ENCODE data around the gene APOL6.
"Not testable (repeated sequence)": the region's sequence is repeated elsewhere in the genome, so short reads cannot be mapped to it uniquely, and the experiment has no call there.

APOL6 gene

GRCh38 chr22:35681454-35682052 is 33.3 kb downstream of the APOL6 start:
- no peak for DNase-seq

- no peak for DNase-seq
Observed at GRCh38 chr22:35683560-35683959, 35.3 kb downstream of the APOL6 start.

- no peak for DNase-seq
Observed at GRCh38 chr22:35684270-35684700, 36.0 kb downstream of the APOL6 start.

DNA sequence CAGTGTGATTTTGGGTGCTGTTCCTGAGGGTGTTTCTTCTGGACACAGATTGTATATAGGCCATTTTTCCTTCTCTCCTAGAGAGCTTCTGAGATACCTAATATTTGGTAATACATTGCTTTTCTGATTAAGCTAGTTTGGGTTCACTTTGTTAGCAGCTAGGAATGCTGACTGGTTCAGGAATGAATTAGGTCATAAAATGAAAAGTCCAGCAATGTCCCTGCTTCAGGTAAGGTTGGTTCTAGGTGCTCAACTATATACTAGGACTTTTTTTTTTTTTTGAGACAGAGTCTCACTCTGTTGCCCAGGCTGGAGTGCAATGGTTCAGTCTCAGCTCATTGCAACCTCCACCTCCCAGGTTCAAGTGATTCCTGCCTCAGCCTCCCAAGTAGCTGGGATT is 36.5 kb downstream of the APOL6 start:
- DNase-seq = no peak

DNA sequence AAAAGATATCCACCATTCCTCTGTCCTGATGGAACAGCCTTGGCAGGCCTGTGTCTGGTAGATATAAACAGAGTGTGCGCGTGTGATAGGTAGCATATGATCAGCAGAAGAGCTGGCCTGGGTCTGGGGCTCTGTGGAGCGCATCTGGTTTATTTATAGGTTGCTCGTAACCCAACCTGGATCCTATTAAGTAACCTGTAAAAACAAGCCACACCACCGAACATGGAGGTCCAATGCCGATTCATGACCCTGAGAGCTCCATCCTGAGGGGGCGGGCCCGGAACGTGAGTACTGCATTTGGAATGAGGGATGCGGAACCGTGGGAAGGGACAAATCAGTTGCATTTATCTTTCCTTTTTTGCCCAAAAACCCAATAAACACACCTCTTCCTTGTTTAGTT is 37.5 kb downstream of the APOL6 start:
- no peak for DNase-seq

DNA sequence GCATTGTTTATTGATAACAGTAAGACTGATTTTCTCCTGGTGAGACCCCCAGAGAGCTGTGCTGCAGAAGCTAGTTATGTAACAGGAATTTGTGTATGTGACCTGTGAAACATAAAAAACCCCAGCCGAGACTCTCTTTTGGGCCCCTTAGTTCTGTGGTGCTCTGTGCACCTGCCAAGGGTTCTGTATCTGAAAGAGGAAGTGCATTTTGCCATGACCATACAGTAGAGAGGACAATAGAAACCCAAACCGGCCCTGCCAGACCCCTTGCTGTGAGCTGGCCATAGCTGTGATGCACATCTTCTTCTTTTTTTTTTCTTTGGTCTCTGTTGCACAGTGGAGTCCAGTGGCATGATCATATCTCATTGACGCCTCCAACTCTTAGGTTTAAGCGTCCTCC is 38.1 kb downstream of the APOL6 start:
- DNase-seq = no peak

GRCh38 chr22:35687461-35687860 is 39.2 kb downstream of the APOL6 start:
- no peak for DNase-seq

- no peak for DNase-seq
Observed at GRCh38 chr22:35688913-35689675, 40.8 kb downstream of the APOL6 start.

DNA sequence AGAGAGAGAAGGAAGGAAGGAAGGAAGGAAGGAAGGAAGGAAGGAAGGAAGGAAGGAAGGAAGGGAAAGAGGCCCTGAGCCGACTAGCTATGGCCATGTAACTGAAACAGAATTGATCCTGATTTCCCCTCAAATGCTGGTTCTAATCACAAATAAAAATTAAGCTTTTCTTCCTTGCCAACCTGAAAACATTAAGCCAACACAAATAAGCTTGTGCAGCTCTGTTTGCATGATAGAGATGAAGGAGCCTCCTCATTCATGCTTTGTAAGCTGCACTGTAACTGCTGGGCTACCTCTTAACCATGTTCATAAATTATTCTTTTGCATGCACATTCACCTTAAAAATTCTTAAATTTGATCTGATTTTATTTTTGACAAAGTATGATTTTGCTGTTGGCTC is 41.8 kb downstream of the APOL6 start:
- DNase-seq = no peak

- DNase-seq = no peak
Observed at GRCh38 chr22:35695202-35695601, 47.0 kb downstream of the APOL6 start.

DNA sequence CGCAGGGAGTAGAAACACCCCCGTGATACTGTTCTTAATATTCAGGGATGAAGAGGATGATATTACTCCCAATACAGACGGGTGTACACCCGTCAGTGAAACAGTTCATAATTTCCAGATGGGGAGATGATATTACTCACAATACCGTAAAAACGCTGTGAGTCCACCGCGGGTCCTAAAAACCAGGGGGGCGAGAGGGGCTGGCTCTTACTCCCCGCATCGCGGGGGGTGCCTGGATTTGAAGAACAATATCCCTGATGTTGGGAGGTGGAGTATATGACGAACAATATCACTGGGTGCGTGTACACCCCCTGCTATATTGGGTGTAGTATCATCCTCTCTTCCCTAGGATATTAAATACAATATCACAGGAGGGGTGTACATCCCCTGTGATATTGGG is 48.9 kb downstream of the APOL6 start:
- no peak for DNase-seq

DNA sequence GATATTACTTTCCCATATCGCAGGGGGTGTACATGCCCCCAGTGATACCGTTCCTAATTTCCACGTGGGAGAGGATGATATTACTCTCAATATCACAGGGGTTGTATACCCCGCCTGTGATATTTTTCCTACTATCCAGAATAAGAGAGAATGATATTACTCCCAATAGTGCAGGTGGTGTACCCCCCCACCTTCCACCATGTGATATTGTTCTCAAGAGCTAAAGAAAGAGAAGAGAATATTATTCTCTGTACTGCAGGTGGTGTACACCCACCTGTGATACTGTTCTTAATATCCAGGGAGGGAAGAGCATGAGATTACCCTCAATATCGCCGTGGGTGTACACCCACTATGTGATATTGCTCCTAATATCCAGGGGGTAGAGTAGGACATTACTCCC is 51.6 kb downstream of the APOL6 start:
- not testable (repeated sequence) for DNase-seq

DNA sequence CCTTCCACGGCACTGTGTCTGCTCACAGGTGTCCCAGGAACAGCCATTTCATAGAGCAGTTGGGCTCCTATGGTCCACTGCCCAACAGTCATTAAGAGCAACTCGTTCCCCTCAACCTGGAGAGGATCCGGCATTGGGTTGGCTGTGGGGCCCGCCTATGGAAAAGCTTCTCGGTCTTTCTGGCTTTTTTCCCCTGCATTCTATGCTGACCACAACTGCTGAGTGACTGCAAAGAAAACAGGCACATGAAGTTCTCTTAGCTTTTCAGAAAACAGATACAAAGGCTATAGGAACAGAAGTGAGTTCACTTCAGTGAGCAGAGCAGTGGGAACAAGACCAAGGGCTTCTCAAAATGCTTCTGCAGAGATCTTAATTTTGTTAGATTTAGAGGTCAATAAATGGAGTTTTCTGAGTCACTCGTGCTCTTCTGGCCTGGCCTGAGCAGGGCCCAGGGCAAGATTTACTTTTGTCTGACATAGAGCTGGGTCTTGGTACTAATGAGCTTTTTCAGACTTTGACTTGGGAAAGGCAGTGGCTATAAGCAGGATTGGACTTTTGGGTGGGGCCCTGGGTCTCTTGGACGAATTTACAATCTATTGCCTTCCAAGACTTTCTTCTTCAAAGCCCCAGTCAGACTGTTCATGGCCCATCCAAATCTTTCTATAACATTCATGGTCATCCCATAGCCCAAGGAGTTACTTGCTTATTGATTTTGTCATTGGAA is 55.8 kb downstream of the APOL6 start:
- no peak for DNase-seq

- no peak for DNase-seq
Observed at GRCh38 chr22:35705141-35705540, 56.9 kb downstream of the APOL6 start.

DNA sequence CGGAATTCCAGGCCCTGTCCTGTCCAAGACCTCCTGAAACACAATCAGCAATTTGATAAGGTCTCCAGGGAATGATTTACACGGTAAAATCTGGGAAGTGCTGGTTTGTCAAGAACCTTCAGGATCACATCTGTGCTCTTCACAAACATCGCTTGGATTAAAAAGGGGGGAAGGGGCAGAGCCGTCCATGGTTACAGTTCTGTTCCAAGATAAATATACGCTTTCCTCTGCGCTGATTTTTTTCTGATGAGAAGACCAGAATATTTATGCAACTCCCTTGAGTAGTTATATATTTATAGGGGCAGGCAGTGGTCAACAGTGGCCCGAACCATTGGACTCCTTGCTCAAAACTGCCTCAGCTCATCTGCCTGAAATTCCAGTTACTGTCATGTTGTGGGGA is 60.2 kb downstream of the APOL6 start:
- DNase-seq = no peak

- no peak for DNase-seq
Observed at GRCh38 chr22:35708917-35709316, 60.7 kb downstream of the APOL6 start.

GRCh38 chr22:35711336-35711735 is 63.1 kb downstream of the APOL6 start:
- DNase-seq = no peak

GRCh38 chr22:35712672-35713071 is 64.4 kb downstream of the APOL6 start:
- no peak for DNase-seq

DNA sequence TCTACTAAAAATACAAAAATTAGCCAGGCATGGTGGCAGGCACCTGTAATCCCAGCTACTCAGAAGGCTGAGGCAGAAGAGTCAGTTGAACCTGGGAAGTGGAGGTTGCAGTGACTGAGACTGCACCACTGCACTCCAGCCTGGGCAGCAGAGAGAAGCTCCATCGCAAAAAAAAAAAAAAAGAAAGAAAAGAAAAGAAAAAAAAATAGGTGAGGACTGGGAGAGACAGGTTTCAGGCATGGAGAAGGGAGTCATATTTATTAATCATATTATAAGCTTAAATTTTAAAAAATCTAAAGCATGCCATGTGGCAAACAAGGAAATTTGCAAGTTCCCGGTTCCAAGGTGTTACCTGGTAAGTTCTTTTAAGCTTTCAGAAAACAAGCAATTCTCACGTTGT is 69.3 kb downstream of the APOL6 start, which contains the start of gene APOL5:
Gene APOL5 (plus strand): TSS at position 301 of the 400 bp plus-strand sequence. CDS start 0 bp downstream, at position 301.
- no peak for DNase-seq
